Activated CD8-positive, alpha-beta memory T cell treated with anti-CD3 and anti-CD28 coated beads, Interleukin-2, amount 50 U/mL, for 1 hour (primary cell): ENCODE data around the gene MRPL51.
"Not testable (repeated sequence)": the region's sequence is repeated elsewhere in the genome, so short reads cannot be mapped to it uniquely, and the experiment has no call there.

Experiments
- DNase-seq: peaks from one replicate; pipeline ENCODE4 v3.0.0-alpha.2; 2020; ENCODE audit errors: extremely low read depth

Gene MRPL51

GRCh38 chr12:6488240-6488639 is 4.8 kb downstream of the MRPL51 start:
- no peak for DNase-seq

GRCh38 chr12:6478416-6478815 is 14.6 kb downstream of the MRPL51 start:
- no peak for DNase-seq

- DNase-seq: not testable (repeated sequence)
These were observed 15.3 kb downstream of the MRPL51 start for GRCh38 chr12:6477601-6478377.

- no peak for DNase-seq
These were observed 16.6 kb downstream of the MRPL51 start for GRCh38 chr12:6476489-6476888.

- DNase-seq: not testable (repeated sequence)
These were observed 17.7 kb downstream of the MRPL51 start for GRCh38 chr12:6475233-6475975.

GRCh38 chr12:6472491-6472890 is 20.6 kb downstream of the MRPL51 start:
- DNase-seq: no peak

GRCh38 chr12:6471989-6472360 is 21.1 kb downstream of the MRPL51 start:
- DNase-seq: no peak

GRCh38 chr12:6470375-6471163 is 22.5 kb downstream of the MRPL51 start, which contains the start of gene VAMP1:
TSS of gene VAMP1 (minus strand) at chr12:6470677. CDS start at chr12:6470531, 146 bp downstream.
- peak; percentile 97 for DNase-seq

- DNase-seq: no peak
These were observed 23.3 kb downstream of the MRPL51 start for GRCh38 chr12:6469609-6470374.

GRCh38 chr12:6469092-6469491 is 24.0 kb downstream of the MRPL51 start:
- DNase-seq: no peak

- no peak for DNase-seq
These were observed 24.8 kb downstream of the MRPL51 start for GRCh38 chr12:6468283-6468575.

- not testable (repeated sequence) for DNase-seq
These were observed 25.3 kb downstream of the MRPL51 start for GRCh38 chr12:6467571-6468282.

- not testable (repeated sequence) for DNase-seq
These were observed 26.3 kb downstream of the MRPL51 start for GRCh38 chr12:6466751-6467150.

GRCh38 chr12:6466184-6466573 is 26.9 kb downstream of the MRPL51 start:
- DNase-seq: no peak

- DNase-seq: no peak
These were observed 27.4 kb downstream of the MRPL51 start for GRCh38 chr12:6465467-6466183.

- no peak for DNase-seq
These were observed 28.5 kb downstream of the MRPL51 start for GRCh38 chr12:6464531-6464930.

GRCh38 chr12:6463858-6464257 is 29.2 kb downstream of the MRPL51 start:
- no peak for DNase-seq

- no peak for DNase-seq
These were observed 29.8 kb downstream of the MRPL51 start for GRCh38 chr12:6463216-6463615.

- no peak for DNase-seq
These were observed 30.6 kb downstream of the MRPL51 start for GRCh38 chr12:6462234-6462995.
